HepG2 (cell line): ENCODE data around the gene NOL4L. TPM values are rescaled to one million over a fixed set of nuclear protein-coding genes. Genes with fewer than 3 reads are reported as not detected.
A peak's percentile ranks its signal among the peaks of the same experiment; 100 is the strongest.

ENCODE experiments used
- ASH2L ChIP-seq: fragments of 300-600, 200-600 bp; sonication (generic); IDR thresholded peaks from 2 replicates; pipeline ENCODE4 v1.7.0; 2017; ENCODE audit warnings: low read depth, mild to moderate bottlenecking, moderate library complexity, mixed read lengths, low read length; ENCODE audit not compliant: insufficient read length
- BRD4 ChIP-seq: sonication (generic); formaldehyde crosslinking; IDR thresholded peaks from 2 replicates; pipeline ENCODE4 v1.4.0; 2020; ENCODE audit warnings: missing genetic modification reagents
- ESRRA ChIP-seq: sonication (generic); formaldehyde crosslinking; IDR thresholded peaks from 2 replicates; pipeline ENCODE4 v1.5.1; 2020; ENCODE audit warnings: mild to moderate bottlenecking, low read depth, missing genetic modification reagents
- GTF3A ChIP-seq: sonication (generic); formaldehyde crosslinking; conservative IDR thresholded peaks from 2 replicates; pipeline ENCODE4 v1.4.0; 2020; ENCODE audit warnings: mild to moderate bottlenecking, missing genetic modification reagents
- IRF1 ChIP-seq: sonication (generic); formaldehyde crosslinking; IDR thresholded peaks from 2 replicates; pipeline ENCODE4 v1.4.0; 2020; ENCODE audit warnings: low read depth, mild to moderate bottlenecking, missing genetic modification reagents
- KLF12 ChIP-seq: sonication (generic); formaldehyde crosslinking; IDR thresholded peaks from 2 replicates; pipeline ENCODE4 v1.4.0; 2020; ENCODE audit warnings: missing genetic modification reagents, borderline replicate concordance
- MAFF ChIP-seq: IDR thresholded peaks from 2 replicates; pipeline ENCODE4 v1.6.1; 2011; ENCODE audit warnings: low read depth, low read length, improper control_type of control experiment
- MATR3 ChIP-seq: sonication (generic); formaldehyde crosslinking; IDR thresholded peaks from 2 replicates; pipeline ENCODE4 v1.4.0; 2020; ENCODE audit warnings: missing genetic modification reagents
- MTF2 ChIP-seq: sonication (generic); formaldehyde crosslinking; IDR thresholded peaks from 2 replicates; pipeline ENCODE4 v1.5.0; 2020; ENCODE audit warnings: missing genetic modification reagents, borderline replicate concordance
- SMAD9 ChIP-seq: sonication (generic); formaldehyde crosslinking; IDR thresholded peaks from 2 replicates; pipeline ENCODE4 v1.5.1; 2020; ENCODE audit warnings: mild to moderate bottlenecking, missing genetic modification reagents
- THAP11 ChIP-seq: IDR thresholded peaks from 2 replicates; pipeline ENCODE4 v1.6.1; 2016; ENCODE audit warnings: missing biosample characterization, missing genetic modification reagents
- TRIM22 ChIP-seq: fragments of 450-650 bp; IDR thresholded peaks from 2 replicates; pipeline ENCODE4 v1.6.1; 2017
- ZBTB2 ChIP-seq: sonication (generic); formaldehyde crosslinking; IDR thresholded peaks from 2 replicates; pipeline ENCODE4 v1.8.0; 2022; ENCODE audit warnings: low read depth, missing genetic modification reagents
- ZBTB8A ChIP-seq: sonication (generic); formaldehyde crosslinking; IDR thresholded peaks from 2 replicates; pipeline ENCODE4 v1.4.0; 2020; ENCODE audit warnings: mild to moderate bottlenecking, low read depth, missing genetic modification reagents, borderline replicate concordance
- ZMAT3 ChIP-seq: sonication (generic); formaldehyde crosslinking; conservative IDR thresholded peaks from 2 replicates; pipeline ENCODE4 v1.7.0; 2021; ENCODE audit warnings: missing genetic modification reagents
- ZNF17 ChIP-seq: sonication (generic); formaldehyde crosslinking; IDR thresholded peaks from 2 replicates; pipeline ENCODE4 v1.5.0; 2020; ENCODE audit warnings: mild to moderate bottlenecking, missing genetic modification reagents
- ZNF788 ChIP-seq: sonication (generic); formaldehyde crosslinking; IDR thresholded peaks from 2 replicates; pipeline ENCODE4 v1.5.0; 2020; ENCODE audit warnings: mild to moderate bottlenecking, missing genetic modification reagents, borderline replicate concordance
- polyA plus RNA-seq, 8 experiments: library from polyadenylated mRNA; depleted of rRNA in 3 of 8; stranded (reverse) in 7 of 8; unstranded in 1 of 8; fragments of >200 nt; fragmentation: Illumina TruSeq in 4 of 8; extraction: Trizol in 4 of 8; gene quantifications; 2 replicates each; pipeline versions ENCODE4 v1.2.1 to v1.2.3, GENCODE V29; 2011 to 2016; ENCODE audit warnings: low read depth in 4 of 8, missing spikeins in 1 of 8, mixed read lengths in 1 of 8; ENCODE audit not compliant: insufficient read depth in 1 of 8
- total RNA-seq, 5 experiments: library from RNA; depleted of rRNA; stranded (reverse); fragments of >200 nt; fragmentation: Illumina TruSeq; extraction: Trizol; gene quantifications; 2 replicates each; pipeline ENCODE4 v1.2.3, GENCODE V29; 2016; ENCODE audit warnings: low read depth in 1 of 5
- TF ChIP-seq, protein P1 (sequence below): sonication (generic); formaldehyde crosslinking; IDR thresholded peaks from one replicate; pipeline ENCODE4 v1.5.1; 2020; ENCODE audit warnings: mild to moderate bottlenecking, missing genetic modification reagents; ENCODE audit errors: not compliant biosample characterization

The NOL4L gene
- total and polyA plus RNA-seq, 2 of the 13 experiments (the other 11 are each of a cell fraction or from before 2014, with no cell fraction given), result 16.6 to 35.4 TPM

GRCh38 chr20:32484958-32485769 lies 100.0 kb downstream of the NOL4L start (continued):
- no peak for TF ChIP-seq ZNF17 (CRISPR knock-in tag)
- peak; percentile 47 for TF ChIP-seq ASH2L
- TF ChIP-seq SMAD9 (CRISPR knock-in tag), result no peak
- TF ChIP-seq ZMAT3, result no peak
- TF ChIP-seq GTF3A (CRISPR knock-in tag), result 0 out of 2 replicates have a peak, but pooled peaks have one; percentile 60
- TF ChIP-seq ZBTB8A, result no peak
- TF ChIP-seq ZNF788 (CRISPR knock-in tag), result peak; percentile 29; the same call in 1 of the 2 replicates
- TF ChIP-seq, protein P1, sequence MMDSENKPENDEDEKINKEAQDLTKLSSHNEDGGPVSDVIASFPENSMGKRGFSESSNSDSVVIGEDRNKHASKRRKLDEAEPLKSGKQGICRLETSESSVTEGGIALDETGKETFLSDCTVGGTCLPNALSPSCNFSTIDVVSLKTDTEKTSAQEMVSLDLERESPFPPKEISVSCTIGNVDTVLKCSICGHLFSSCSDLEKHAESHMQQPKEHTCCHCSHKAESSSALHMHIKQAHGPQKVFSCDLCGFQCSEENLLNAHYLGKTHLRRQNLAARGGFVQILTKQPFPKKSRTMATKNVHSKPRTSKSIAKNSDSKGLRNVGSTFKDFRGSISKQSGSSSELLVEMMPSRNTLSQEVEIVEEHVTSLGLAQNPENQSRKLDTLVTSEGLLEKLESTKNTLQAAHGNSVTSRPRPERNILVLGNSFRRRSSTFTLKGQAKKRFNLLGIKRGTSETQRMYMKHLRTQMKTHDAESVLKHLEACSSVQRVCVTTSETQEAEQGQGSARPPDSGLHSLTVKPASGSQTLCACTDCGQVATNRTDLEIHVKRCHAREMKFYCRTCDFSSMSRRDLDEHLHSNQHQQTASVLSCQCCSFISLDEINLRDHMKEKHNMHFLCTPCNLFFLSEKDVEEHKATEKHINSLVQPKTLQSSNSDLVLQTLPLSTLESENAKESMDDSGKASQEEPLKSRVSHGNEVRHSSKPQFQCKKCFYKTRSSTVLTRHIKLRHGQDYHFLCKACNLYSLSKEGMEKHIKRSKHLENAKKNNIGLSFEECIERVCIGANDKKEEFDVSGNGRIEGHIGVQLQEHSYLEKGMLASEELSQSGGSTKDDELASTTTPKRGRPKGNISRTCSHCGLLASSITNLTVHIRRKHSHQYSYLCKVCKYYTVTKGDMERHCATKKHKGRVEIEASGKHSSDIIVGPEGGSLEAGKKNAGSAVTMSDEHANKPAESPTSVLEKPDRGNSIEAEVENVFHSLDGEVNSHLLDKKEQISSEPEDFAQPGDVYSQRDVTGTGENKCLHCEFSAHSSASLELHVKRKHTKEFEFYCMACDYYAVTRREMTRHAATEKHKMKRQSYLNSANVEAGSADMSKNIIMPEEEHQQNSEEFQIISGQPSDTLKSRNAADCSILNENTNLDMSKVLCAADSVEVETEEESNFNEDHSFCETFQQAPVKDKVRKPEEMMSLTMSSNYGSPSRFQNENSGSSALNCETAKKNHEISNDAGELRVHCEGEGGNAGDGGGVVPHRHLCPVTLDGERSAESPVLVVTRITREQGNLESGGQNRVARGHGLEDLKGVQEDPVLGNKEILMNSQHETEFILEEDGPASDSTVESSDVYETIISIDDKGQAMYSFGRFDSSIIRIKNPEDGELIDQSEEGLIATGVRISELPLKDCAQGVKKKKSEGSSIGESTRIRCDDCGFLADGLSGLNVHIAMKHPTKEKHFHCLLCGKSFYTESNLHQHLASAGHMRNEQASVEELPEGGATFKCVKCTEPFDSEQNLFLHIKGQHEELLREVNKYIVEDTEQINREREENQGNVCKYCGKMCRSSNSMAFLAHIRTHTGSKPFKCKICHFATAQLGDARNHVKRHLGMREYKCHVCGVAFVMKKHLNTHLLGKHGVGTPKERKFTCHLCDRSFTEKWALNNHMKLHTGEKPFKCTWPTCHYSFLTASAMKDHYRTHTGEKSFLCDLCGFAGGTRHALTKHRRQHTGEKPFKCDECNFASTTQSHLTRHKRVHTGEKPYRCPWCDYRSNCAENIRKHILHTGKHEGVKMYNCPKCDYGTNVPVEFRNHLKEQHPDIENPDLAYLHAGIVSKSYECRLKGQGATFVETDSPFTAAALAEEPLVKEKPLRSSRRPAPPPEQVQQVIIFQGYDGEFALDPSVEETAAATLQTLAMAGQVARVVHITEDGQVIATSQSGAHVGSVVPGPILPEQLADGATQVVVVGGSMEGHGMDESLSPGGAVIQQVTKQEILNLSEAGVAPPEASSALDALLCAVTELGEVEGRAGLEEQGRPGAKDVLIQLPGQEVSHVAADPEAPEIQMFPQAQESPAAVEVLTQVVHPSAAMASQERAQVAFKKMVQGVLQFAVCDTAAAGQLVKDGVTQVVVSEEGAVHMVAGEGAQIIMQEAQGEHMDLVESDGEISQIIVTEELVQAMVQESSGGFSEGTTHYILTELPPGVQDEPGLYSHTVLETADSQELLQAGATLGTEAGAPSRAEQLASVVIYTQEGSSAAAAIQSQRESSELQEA, result no peak
- no peak for TF ChIP-seq BRD4 (CRISPR knock-in tag)
- no peak for TF ChIP-seq MTF2
- TF ChIP-seq MAFF, result peak; percentile 37; the same call in 1 of the 2 replicates
- no peak for TF ChIP-seq KLF12
- TF ChIP-seq IRF1 (CRISPR knock-in tag), result no peak
- no peak for TF ChIP-seq ZBTB2
- TF ChIP-seq THAP11, result peak; percentile 66
- TF ChIP-seq MATR3 (CRISPR knock-in tag), result no peak
- no peak for TF ChIP-seq ESRRA
- no peak for TF ChIP-seq TRIM22
